GM21515 (cell line): ENCODE data around the gene C20orf202.
"Not testable (repeated sequence)": the region's sequence is repeated elsewhere in the genome, so short reads cannot be mapped to it uniquely, and the experiment has no call there.

ENCODE experiments used
- ATAC-seq: cut with Tn5 transposase; IDR thresholded peaks from one replicate; pipeline ENCODE4 v1.9.1; 2021; ENCODE audit not compliant: unreplicated experiment

C20orf202 gene

GRCh38 chr20:1242530-1242929 lies 39.3 kb downstream of the C20orf202 start:
- no peak for ATAC-seq

DNA sequence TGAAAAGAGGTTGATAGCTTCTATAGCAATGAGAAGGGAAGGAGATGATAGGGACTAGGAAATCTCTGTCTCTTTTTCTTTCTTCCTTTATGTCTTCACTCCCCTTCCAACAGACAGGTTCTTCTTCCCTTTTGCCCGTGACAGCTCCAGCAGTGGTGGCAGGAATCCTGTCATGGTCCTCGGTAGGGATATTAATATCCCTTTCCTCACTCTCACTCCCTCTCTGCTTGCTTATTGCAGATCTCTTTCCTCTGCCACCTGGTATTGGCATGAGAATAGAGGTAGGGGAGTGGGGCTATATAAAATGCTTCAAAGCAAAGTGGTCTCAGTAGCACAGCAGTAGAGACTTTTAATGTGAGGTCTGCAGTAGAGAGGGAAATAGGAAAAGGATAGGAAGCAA lies 42.3 kb downstream of the C20orf202 start:
- ATAC-seq: no peak

DNA sequence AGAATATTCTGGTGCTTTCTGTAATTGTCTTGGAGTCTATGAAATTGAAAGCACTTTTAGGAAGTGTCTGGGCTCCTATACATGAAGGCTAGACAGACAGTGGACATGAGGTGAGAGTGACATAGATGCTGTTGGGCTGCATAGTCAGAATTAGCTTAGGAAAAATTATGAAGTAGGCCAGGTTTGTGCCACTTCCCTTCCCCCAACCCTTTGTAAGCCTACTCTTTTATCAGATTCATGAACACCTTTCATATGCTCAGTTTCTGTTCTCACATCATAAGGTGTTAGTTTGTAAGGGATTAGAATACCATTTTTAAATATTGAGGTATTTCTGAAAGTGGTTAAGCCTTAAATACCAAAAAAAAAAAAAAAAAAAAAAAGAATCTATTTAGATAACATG lies 44.4 kb downstream of the C20orf202 start:
- ATAC-seq: no peak

DNA sequence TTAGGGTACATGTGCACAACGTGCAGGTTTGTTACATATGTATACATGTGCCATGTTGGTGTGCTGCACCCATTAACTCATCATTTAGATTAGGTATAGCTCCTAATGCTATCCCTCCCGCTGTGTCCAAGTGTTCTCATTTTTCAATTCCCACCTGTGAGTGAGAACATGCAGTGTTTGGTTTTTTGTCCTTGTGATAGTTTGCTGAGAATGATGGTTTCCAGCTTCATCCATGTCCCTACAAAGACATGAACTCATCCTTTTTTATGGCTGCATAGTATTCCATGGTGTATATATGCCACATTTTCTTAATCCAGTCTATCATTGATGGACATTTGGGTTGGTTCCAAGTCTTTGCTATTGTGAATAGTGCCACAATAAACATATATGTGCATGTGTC lies 47.0 kb downstream of the C20orf202 start:
- ATAC-seq: not testable (repeated sequence)

DNA sequence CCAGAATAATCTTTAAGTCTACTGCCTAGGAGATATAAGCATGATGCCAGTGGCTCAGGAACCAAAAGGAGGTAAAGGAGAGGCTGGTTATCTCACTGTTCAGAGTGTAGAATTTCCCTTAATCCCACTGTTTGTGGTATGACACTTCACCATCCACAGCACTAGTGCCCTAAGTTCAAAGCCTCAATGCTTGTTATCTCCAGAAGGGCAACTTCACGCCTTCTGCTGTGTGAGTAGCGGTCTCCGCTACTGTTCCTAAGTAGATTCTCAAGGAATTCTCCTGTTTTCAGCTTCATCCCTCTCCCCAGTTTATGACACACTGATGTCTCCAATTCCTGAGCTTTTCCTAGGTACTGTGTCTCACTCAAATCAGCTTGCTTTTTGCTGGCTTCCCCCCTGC lies 49.2 kb downstream of the C20orf202 start:
- ATAC-seq: no peak

DNA sequence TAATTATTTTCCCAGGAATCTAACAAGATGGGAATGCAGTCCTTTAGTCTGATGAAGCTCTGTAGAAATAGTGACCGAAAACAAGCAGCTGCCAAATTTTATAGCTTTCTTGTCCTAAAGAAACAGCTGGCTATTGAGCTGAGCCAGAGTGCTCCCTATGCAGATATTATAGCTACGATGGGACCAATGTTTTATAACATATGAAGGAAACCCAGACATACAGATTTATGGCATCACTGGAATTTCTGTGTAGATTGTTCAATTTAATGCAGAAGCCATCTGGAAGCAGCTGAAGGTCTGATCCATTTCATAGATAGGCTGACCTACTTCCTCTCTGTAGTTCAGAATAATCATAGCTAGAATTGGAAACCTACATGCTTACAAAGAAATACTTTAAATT lies 51.0 kb downstream of the C20orf202 start:
- no peak for ATAC-seq

DNA sequence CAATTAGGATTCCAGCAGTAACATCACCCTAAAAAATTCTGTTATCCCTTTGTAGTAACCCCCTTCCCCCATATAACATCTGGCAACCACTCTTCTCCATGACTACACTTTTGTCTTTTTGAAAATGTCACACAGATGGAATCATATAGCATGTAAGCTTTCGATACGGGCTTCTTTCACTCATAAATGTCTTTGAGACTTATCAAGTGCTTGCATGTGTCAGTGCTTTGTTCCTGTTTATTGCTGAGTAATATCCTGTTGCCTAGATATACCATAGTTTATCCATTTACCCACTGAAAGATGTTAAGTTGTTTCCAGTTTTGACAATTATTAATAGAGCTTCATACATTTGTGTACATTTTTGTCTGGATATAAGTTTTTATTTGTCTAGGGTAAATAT lies 52.4 kb downstream of the C20orf202 start:
- no peak for ATAC-seq
